Stimulated activated CD8-positive, alpha-beta memory T cell treated with anti-CD3 and anti-CD28 coated beads, Interleukin-4, amount 100 ng/mL, for 24 hours (primary cell): ENCODE data around the gene USP9X.
"Not testable (repeated sequence)": the region's sequence is repeated elsewhere in the genome, so short reads cannot be mapped to it uniquely, and the experiment has no call there.

Experiments
- DNase-seq: peaks from one replicate; pipeline ENCODE4 v3.0.0-alpha.2; 2020; ENCODE audit warnings: low read depth

USP9X gene, protein sequence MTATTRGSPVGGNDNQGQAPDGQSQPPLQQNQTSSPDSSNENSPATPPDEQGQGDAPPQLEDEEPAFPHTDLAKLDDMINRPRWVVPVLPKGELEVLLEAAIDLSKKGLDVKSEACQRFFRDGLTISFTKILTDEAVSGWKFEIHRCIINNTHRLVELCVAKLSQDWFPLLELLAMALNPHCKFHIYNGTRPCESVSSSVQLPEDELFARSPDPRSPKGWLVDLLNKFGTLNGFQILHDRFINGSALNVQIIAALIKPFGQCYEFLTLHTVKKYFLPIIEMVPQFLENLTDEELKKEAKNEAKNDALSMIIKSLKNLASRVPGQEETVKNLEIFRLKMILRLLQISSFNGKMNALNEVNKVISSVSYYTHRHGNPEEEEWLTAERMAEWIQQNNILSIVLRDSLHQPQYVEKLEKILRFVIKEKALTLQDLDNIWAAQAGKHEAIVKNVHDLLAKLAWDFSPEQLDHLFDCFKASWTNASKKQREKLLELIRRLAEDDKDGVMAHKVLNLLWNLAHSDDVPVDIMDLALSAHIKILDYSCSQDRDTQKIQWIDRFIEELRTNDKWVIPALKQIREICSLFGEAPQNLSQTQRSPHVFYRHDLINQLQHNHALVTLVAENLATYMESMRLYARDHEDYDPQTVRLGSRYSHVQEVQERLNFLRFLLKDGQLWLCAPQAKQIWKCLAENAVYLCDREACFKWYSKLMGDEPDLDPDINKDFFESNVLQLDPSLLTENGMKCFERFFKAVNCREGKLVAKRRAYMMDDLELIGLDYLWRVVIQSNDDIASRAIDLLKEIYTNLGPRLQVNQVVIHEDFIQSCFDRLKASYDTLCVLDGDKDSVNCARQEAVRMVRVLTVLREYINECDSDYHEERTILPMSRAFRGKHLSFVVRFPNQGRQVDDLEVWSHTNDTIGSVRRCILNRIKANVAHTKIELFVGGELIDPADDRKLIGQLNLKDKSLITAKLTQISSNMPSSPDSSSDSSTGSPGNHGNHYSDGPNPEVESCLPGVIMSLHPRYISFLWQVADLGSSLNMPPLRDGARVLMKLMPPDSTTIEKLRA (N-terminal part only)

DNA sequence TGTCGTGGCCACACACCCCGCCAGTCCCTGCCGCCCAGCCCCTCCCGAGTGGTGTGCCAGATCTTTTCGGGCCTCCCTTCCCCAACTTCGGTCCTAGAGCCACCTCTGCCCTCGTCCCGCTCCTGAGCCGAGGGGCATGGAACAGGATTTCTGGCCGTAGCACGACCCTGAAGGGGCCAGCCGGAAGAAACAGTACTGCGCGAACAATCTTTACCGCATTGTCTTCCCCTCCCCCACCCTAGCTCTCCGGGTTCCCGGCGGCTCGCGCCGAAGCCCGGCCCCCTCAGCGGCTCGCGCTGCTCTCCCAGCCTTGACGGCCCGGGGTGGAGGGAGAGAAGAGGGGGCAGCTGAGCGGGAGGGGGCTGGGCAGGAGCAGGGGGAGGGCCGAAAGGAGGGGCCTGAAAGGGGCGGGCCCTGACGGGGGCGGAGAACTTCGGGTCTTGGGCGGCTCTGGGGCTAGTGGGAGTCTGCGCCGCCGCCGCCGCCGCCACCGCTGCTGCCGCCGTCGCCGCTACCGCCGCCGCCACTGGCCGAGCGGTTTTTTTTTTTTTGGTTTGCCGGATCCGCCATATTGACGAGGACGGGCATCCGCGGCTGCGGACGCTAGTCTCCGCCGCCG lies at the start of gene USP9X:
Gene USP9X, plus strand, starts transcription at position 553 of the 619 bp plus-strand sequence. CDS start 38,184 bp downstream, outside the sequence.
- DNase-seq: peak; percentile 85

DNA sequence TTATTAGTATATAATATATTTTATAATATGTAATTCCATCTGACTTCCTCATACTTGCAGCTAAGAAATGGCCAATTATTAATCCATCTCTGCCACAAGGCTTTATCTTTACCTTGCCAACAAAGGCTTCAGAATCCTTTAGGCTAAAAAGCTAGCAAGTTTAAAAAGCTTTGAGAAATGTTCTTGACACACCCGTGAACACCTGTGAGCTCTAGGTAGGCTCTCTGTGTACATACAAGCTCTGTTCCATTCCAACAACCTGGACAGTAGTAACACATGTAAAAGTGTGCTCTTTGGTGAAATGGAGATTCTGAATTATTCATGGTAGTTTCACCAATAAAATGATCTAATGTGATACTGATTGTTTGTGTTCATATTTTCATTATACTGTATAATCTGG lies 49.7 kb upstream of the USP9X start:
- DNase-seq: no peak

- no peak for DNase-seq
These were observed 48.4 kb upstream of the USP9X start for GRCh38 chrX:41036668-41037326.

GRCh38 chrX:41043196-41043595 lies 42.0 kb upstream of the USP9X start:
- no peak for DNase-seq

GRCh38 chrX:41043674-41044345 lies 41.4 kb upstream of the USP9X start:
- DNase-seq: no peak

DNA sequence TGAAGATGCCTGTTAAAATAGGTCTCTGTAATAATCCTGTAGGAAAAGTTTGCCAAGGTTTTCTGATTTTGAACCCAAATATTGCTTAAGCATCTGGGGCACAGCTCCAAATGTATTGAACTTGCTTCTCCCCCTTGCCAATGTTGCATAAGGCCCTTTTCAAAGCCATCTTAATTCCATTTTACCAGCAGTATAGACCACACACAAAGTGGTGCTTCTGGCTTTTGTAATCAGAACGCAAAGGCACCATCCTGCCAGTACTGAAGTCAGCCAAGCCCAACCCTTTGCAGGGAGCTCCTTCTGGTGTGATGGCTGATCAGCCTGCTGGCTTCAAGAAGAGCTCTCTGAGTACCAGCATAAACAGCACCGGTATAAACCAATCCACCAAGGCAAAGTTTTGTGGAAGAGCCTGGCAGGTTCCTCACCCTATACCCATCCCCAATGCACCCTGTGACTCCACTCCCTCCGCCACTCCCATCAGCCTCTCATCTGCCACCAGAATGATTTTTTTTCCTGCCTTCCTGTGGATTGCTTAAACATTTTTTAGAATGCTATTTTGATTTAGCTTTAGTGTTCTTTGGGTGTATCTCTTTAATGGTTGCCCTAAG lies 39.2 kb upstream of the USP9X start:
- no peak for DNase-seq

GRCh38 chrX:41047878-41048534 lies 37.2 kb upstream of the USP9X start:
- DNase-seq: no peak

GRCh38 chrX:41050359-41050758 lies 34.9 kb upstream of the USP9X start:
- DNase-seq: no peak

GRCh38 chrX:41051288-41051687 lies 34.0 kb upstream of the USP9X start:
- DNase-seq: no peak

- DNase-seq: no peak
These were observed 29.5 kb upstream of the USP9X start for GRCh38 chrX:41055740-41056139.

DNA sequence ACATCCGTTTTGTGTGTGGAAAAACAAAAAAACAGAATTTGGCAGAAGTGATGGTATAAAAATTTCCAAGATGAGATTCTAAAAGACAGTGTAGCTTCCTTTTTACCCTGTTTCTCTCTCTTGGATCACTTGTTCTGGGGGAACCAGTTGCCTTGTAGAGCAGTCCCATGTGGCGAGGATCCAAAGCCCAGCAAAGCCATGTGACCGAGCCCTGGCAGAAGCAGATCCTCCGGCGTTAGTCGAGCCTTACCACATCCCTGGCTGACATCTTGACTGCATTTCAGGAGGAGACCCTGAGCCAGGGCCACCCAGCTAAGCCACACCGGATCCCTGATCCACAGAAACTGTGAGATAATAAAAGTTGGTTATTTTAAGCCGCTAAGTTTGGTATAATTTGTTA lies 22.0 kb upstream of the USP9X start:
- not testable (repeated sequence) for DNase-seq

GRCh38 chrX:41064018-41064417 lies 21.2 kb upstream of the USP9X start:
- no peak for DNase-seq

DNA sequence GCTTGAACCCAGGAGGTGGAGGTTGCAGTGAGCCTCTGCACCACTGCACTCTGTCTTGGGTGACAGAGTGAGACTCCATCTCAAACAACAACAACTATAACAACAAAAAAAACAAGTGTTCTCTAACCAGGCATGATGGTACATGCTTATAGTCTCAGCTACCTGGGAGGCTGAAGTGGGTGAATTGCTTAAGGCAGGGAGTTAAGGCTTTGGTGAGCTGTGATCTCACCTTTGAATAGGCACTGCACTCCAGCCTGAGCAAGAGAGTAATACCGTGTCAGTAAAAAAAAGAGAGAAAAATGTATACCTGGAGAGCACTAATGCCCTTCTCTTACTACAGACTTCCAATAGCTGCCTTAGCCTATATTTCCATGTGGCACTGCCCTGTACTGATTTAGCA lies 18.9 kb upstream of the USP9X start:
- DNase-seq: no peak

DNA sequence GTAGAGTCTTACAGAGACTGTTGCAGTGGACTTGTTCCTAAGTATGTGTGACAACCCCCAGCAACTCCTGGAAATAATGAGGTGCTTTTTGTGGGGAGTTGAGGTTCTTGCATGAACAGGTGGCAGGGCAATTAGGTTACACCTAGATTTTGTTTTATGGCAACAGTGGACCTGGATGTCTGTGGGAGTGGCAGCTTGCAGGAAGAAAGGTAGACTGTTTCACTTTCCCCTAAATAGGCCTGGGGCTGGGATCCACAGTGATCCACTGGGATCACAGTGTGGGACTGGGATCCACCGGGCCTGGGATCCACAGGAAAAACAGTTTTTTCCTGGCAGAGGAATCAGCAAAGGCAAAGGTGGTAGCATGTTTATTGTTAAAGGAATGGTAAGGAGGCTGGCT lies 18.3 kb upstream of the USP9X start:
- DNase-seq: no peak

DNA sequence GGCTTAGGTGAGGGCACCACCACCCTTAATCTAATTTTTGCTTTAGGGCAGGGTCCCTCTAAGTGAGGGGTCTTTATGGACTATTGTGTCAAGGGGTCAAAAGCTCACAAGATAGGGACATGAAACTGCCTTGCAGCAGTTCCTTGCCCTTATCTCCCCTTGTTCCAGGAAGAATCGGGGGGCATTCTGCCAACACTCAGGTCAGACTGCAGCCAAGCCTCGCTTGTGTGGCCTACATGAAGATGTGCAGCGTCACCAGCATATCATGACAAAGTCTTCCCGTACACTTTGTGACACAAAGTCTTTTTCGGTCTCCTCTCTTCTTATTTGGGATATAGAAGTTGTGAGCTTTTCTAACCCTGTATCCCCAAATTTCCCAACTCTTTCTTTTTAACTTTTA lies 17.5 kb upstream of the USP9X start:
- DNase-seq: no peak

DNA sequence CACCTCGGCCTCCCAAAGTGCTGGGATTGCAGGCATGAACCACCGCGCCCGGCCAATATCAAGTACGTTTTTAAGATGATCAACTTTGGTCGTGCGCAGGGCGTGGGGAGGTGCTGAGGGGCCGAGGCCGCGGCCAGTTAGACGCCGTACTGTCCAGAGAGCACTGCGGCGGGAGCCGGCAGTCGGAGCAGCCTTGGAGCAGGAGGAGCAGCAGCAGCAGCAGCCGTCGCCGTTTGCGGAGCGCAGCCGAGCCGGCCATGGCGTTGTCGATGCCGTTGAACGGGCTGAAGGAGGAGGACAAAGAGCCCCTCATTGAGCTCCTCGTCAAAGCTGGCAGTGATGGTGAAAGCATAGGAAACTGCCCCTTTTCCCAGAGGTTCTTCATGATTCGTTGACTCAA lies 8.5 kb upstream of the USP9X start:
- no peak for DNase-seq

DNA sequence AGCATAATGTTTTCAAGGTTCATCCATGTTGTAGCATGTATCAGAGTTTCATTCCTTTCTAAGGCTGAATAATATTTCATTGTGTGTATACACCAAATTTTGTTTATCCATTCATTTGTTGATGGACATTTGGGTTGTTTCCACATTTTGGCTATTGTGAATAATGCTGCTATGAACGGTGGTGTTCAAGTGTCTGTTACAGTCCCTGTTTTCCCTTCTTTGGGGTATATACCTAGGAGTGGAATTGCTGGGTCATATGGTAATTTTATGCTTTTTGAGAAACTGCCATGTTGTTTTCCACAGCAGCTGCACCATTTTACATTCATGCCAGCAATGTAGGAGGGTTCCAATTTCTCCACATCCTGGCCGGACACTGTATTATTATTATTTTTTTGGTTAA lies 3.4 kb upstream of the USP9X start:
- no peak for DNase-seq

DNA sequence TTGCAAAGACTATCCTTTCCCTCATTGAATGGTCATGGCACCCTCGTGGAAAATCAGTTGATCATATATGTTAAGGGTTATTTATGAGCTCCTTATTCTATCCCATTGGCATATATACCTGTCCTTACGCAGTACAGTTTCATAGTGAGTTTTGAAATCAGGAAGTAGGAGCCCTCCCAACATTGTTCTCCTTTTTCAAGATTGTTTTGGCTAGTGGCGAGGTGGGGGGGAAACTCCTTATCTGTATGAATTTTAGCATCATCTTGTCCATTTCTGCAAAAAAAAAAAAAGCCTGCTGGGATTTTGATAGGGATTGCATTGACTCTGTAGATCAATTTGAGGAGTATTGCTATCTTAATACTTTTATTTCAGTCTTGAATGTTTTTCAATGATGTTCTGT lies 2.5 kb upstream of the USP9X start:
- no peak for DNase-seq

DNA sequence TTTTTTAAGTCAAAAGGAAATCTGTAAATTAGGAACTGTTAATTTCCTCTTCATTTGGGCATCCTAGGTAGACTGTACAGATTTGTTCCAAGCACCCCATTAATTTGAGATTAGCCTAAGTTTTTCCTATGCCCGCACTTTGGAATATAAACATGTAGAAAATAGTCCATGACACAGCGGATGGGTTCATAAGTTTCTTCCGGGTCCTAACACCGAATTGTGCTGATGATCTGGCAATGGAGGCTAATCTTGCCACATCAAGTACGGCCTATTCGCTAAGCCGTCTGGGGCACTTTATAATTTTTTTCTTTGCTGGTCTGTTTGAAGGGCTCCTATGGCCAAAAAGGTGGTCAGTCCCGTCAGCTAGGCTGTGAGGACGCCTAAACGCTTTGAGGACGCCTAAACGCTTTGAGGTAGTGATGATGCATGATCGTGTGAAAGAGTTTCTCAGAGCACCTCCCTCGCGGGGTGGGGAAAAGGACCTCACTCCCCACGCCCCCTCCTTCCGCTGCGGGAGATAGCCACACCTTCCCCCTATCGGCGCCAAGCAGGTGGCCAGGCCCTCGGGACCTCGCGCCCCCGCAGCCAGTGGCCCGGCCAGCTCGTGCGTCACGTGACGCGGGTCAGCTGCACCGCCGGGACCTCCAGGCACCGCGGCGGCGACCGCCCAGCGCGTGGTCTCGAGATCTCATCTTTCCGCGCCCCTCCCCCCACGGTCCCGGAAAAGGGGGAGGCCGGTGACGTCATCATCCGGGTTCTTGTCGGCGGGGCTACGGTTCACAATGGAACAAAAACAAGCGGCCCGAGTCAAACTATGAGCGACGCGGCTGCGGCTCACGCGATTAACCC lies 977 bp upstream of the USP9X start:
- DNase-seq: peak; percentile 99
